Panc1 (cell line): ENCODE results near the gene PRDM7. TPM values are rescaled to one million over a fixed set of nuclear protein-coding genes. Genes with fewer than 3 reads are reported as not detected.
A peak's percentile ranks its signal among the peaks of the same experiment; 100 is the strongest.

ENCODE experiments used
- ATAC-seq: fragments of 200-7000 bp; cut with Tn5 transposase; 2 replicates; pipeline ENCODE4 v1.9.1; 2020; ENCODE audit warnings: mild to moderate bottlenecking, moderate library complexity
- BruUV-seq: library from RNA; stranded (reverse); fragments of 400-500 nt; replicated peaks from 2 replicates; lab custom pipeline; 2021; lab: Mats Ljungman, UMichigan
- CTCF ChIA-PET: fragments of 300-600 bp; sonication (Branson Sonifier 250); formaldehyde crosslinking; loops from one replicate; lab custom pipeline; 2022; ENCODE audit warnings: antibody characterized with exemption; lab: Charles Lee
- POLR2A ChIA-PET: fragments of 300-600 bp; sonication (Branson Sonifier 250); formaldehyde crosslinking; loops from one replicate; lab custom pipeline; 2022; ENCODE audit warnings: antibody characterized with exemption; lab: Charles Lee
- DNase-seq: peaks from one replicate; pipeline ENCODE4 v3.0.0-alpha.2; 2010; ENCODE audit warnings: low read depth, low spot score
- H3K27ac ChIP-seq: 2 replicates; pipeline ENCODE4 v1.5.1; 2011; ENCODE audit warnings: mild to moderate bottlenecking, low read length, inconsistent platforms
- H3K27me3 ChIP-seq: fragments of 200-500 bp; sonication (Bioruptor generic); 2 replicates; pipeline ENCODE4 v1.6.0; 2014; ENCODE audit warnings: low read length, inconsistent platforms; ENCODE audit not compliant: control insufficient read depth, insufficient read depth
- H3K36me3 ChIP-seq: fragments of 200-500 bp; sonication (Bioruptor generic); 2 replicates; pipeline ENCODE4 v1.5.1; 2014; ENCODE audit warnings: inconsistent platforms, mild to moderate bottlenecking, low read length, moderate library complexity; ENCODE audit not compliant: control insufficient read depth, insufficient read depth
- H3K4me1 ChIP-seq: 2 replicates; pipeline ENCODE4 v1.5.1; 2011; ENCODE audit warnings: inconsistent platforms, mild to moderate bottlenecking, low read length, moderate library complexity; ENCODE audit not compliant: control insufficient read depth, insufficient read depth
- H3K4me3 ChIP-seq, 2 experiments: 2 replicates each; pipeline ENCODE4 v1.5.1; 2011 to 2012; ENCODE audit warnings: low read depth in 2 of 2, low read length in 2 of 2, mild to moderate bottlenecking in 2 of 2, inconsistent platforms in 1 of 2, moderate library complexity in 1 of 2
- H3K9me3 ChIP-seq: fragments of 200-500 bp; sonication (Bioruptor generic); 2 replicates; pipeline ENCODE4 v1.5.1; 2014; ENCODE audit warnings: low read depth, mild to moderate bottlenecking, inconsistent platforms, low read length, moderate library complexity; ENCODE audit not compliant: control insufficient read depth, insufficient read depth
- POLR2AphosphoS5 ChIP-seq: IDR thresholded peaks from 2 replicates; pipeline ENCODE4 v1.6.1; 2012; ENCODE audit warnings: mild to moderate bottlenecking, low read depth, low read length, moderate library complexity
- SIN3A ChIP-seq: IDR thresholded peaks from 2 replicates; pipeline ENCODE4 v1.6.1; 2012; ENCODE audit warnings: low read depth, mild to moderate bottlenecking, low read length, moderate library complexity, borderline replicate concordance; ENCODE audit not compliant: insufficient read depth
- TCF7L2 ChIP-seq: IDR thresholded peaks from 2 replicates; pipeline ENCODE4 v1.6.1; 2011; ENCODE audit warnings: mild to moderate bottlenecking, low read depth, low read length, inconsistent platforms
- in situ Hi-C: cut with HindIII; loops from 2 replicates; pipeline ENCODE4 v1.10.0; 2016; ENCODE audit warnings: low sequenced_read_pairs, low pct_unique_long_range_greater_than_20kb
- intact Hi-C: fragments of 100-400 bp; cut with micrococcal nuclease; formaldehyde crosslinking; loops from one replicate; pipeline ENCODE4 v1.10.0; 2022; ENCODE audit not compliant: unreplicated experiment
- total RNA-seq: library from RNA; stranded (reverse); gene quantifications from one replicate; pipeline ENCODE4 v1.2.1, GENCODE V29; 2021; ENCODE audit not compliant: unreplicated experiment
- TF ChIP-seq, protein P1 (sequence below): fragments of 450-650 bp; IDR thresholded peaks from 2 replicates; pipeline ENCODE4 v1.5.1; 2017; ENCODE audit warnings: mild to moderate bottlenecking
- TF ChIP-seq, protein P2 (sequence below), 2 experiments: IDR thresholded peaks; 2 replicates each; pipeline ENCODE4 v1.6.1; 2011 to 2012; ENCODE audit warnings: low read depth in 2 of 2, control low read depth in 1 of 2, low read length in 1 of 2, mild to moderate bottlenecking in 1 of 2, moderate library complexity in 1 of 2; ENCODE audit not compliant: insufficient read depth in 1 of 2

Gene PRDM7
- total RNA-seq, 1 experiment from 2014 or later = not detected

DNA sequence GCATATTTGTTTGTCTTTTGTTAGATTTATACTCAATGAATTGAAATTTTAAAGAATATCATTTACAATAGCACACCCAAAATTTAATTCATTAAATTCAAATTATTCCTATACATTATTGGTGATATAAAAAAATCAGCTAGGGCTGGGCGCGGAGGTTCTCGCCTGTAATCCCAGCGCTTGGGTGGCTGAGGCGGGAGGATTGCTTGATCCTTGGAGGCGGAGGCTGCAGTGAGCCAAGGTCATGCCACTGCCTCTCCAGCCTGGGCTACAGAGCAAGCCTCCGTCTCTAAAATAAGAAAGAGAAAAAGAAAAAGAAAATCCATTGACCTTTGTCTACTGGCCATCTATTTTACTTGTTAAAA lies 4.5 kb upstream of the PRDM7 start:
- Histone ChIP-seq H3K27me3 (no peaks in the 10 kb centered on the region), H3K27ac (no peak overlapping the region), H3K36me3 (no peaks in the 10 kb centered on the region), H3K4me3 (peak overlapping the region; percentile 56 to 66; a peak in 3 of 4 replicates), H3K9me3 (no peaks in the 10 kb centered on the region), H3K4me1 (no peaks in the 10 kb centered on the region)
- in situ Hi-C loops = no loop called here
- no TSS peak for BruUV-seq
- peak; percentile 28; the same call in 1 of the 2 replicates for ATAC-seq
- ChIA-PET CTCF (interaction anchor here (1.2 kb wide), 1 partner anchor 35 kb away, joined by 3 read pairs; no protein-coding TSS in a partner anchor), POLR2A (no interaction called here)
- intact Hi-C loops = no loop called here
- TF ChIP-seq, protein P1, sequence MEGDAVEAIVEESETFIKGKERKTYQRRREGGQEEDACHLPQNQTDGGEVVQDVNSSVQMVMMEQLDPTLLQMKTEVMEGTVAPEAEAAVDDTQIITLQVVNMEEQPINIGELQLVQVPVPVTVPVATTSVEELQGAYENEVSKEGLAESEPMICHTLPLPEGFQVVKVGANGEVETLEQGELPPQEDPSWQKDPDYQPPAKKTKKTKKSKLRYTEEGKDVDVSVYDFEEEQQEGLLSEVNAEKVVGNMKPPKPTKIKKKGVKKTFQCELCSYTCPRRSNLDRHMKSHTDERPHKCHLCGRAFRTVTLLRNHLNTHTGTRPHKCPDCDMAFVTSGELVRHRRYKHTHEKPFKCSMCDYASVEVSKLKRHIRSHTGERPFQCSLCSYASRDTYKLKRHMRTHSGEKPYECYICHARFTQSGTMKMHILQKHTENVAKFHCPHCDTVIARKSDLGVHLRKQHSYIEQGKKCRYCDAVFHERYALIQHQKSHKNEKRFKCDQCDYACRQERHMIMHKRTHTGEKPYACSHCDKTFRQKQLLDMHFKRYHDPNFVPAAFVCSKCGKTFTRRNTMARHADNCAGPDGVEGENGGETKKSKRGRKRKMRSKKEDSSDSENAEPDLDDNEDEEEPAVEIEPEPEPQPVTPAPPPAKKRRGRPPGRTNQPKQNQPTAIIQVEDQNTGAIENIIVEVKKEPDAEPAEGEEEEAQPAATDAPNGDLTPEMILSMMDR = 0 out of 2 replicates have a peak, but pooled peaks have one; percentile 31
- no peak for TF ChIP-seq SIN3A
- no peak for DNase-seq

GRCh38 chr16:90078579-90078895 lies 1.4 kb upstream of the PRDM7 start:
- POLR2A ChIA-PET = no interaction called here
- Histone ChIP-seq H3K4me3 (no peak overlapping the region), H3K27ac (no peak overlapping the region), H3K4me1 (no peaks in the 10 kb centered on the region), H3K36me3 (no peaks in the 10 kb centered on the region), H3K9me3 (no peaks in the 10 kb centered on the region), H3K27me3 (no peaks in the 10 kb centered on the region)
- DNase-seq (no peak), ATAC-seq (no peak)
- in situ Hi-C loops (no loop called here), intact Hi-C loops (no loop called here)
- TF ChIP-seq, protein P2, sequence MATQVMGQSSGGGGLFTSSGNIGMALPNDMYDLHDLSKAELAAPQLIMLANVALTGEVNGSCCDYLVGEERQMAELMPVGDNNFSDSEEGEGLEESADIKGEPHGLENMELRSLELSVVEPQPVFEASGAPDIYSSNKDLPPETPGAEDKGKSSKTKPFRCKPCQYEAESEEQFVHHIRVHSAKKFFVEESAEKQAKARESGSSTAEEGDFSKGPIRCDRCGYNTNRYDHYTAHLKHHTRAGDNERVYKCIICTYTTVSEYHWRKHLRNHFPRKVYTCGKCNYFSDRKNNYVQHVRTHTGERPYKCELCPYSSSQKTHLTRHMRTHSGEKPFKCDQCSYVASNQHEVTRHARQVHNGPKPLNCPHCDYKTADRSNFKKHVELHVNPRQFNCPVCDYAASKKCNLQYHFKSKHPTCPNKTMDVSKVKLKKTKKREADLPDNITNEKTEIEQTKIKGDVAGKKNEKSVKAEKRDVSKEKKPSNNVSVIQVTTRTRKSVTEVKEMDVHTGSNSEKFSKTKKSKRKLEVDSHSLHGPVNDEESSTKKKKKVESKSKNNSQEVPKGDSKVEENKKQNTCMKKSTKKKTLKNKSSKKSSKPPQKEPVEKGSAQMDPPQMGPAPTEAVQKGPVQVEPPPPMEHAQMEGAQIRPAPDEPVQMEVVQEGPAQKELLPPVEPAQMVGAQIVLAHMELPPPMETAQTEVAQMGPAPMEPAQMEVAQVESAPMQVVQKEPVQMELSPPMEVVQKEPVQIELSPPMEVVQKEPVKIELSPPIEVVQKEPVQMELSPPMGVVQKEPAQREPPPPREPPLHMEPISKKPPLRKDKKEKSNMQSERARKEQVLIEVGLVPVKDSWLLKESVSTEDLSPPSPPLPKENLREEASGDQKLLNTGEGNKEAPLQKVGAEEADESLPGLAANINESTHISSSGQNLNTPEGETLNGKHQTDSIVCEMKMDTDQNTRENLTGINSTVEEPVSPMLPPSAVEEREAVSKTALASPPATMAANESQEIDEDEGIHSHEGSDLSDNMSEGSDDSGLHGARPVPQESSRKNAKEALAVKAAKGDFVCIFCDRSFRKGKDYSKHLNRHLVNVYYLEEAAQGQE (IDR thresholded peaks at IDR 0.05; ENCODE audit: insufficient read depth in 1 of 2, low read depth in 2 of 2, low read length in 1 of 2) = no peak
- TF ChIP-seq POLR2AphosphoS5 (no peak), SIN3A (no peak), TCF7L2 (no peak)
- TF ChIP-seq, protein P1 = no peak
- no TSS peak for BruUV-seq
- CTCF ChIA-PET = no interaction called here
